Liver (tissue), 9 donors: ENCODE measurements around the gene KLF13. TPM values are rescaled to one million over a fixed set of nuclear protein-coding genes. Genes with fewer than 3 reads are reported as not detected.

ENCODE experiments used
- DNase-seq: peaks from one replicate; pipeline ENCODE4 v3.0.0-alpha.2; 2017; ENCODE audit warnings: low spot score
- H3K27ac ChIP-seq, 2 donors: one replicate each; pipeline ENCODE4 v1.7.0; 2013; ENCODE audit warnings: inconsistent platforms in 2 of 2, low read length in 2 of 2, control low read depth in 1 of 2, low read depth in 1 of 2, mild to moderate bottlenecking in 1 of 2
- H3K27me3 ChIP-seq, 4 donors: one replicate each; pipeline versions ENCODE4 v1.6.1 to v1.7.0; 2013; ENCODE audit warnings: low read length in 3 of 4, inconsistent platforms in 1 of 4, mild to moderate bottlenecking in 1 of 4, moderate library complexity in 1 of 4; ENCODE audit not compliant: control insufficient read depth in 4 of 4, insufficient read depth in 4 of 4
- H3K36me3 ChIP-seq, 4 donors: one replicate each; pipeline versions ENCODE4 v1.6.1 to v1.7.0; 2013; ENCODE audit warnings: low read length in 3 of 4, mild to moderate bottlenecking in 3 of 4, low read depth in 1 of 4, moderate library complexity in 1 of 4; ENCODE audit not compliant: control insufficient read depth in 4 of 4, insufficient read depth in 3 of 4
- H3K4me1 ChIP-seq, 4 donors: one replicate each; pipeline versions ENCODE4 v1.6.1 to v1.7.0; 2013; ENCODE audit warnings: low read length in 3 of 4, mild to moderate bottlenecking in 3 of 4, moderate library complexity in 1 of 4; ENCODE audit not compliant: control insufficient read depth in 4 of 4, insufficient read depth in 4 of 4
- H3K4me3 ChIP-seq, 3 donors: one replicate each; pipeline versions ENCODE4 v1.6.1 to v1.7.0; 2013; ENCODE audit warnings: low read length in 3 of 3, control low read depth in 1 of 3, low read depth in 1 of 3, mild to moderate bottlenecking in 1 of 3
- H3K9ac ChIP-seq, 2 donors: one replicate each; pipeline ENCODE4 v1.7.0; 2013; ENCODE audit warnings: low read length in 2 of 2, mild to moderate bottlenecking in 2 of 2, moderate library complexity in 2 of 2, control low read depth in 1 of 2, low read depth in 1 of 2
- H3K9me3 ChIP-seq, 4 donors: one replicate each; pipeline versions ENCODE4 v1.6.1 to v1.7.0; 2013; ENCODE audit warnings: low read length in 3 of 4; ENCODE audit not compliant: control insufficient read depth in 4 of 4
- ATF3 ChIP-seq: IDR thresholded peaks from 2 replicates; pipeline ENCODE4 v1.6.1; 2016; ENCODE audit warnings: antibody characterized with exemption
- CTCF ChIP-seq: fragments of 150-350 bp; IDR thresholded peaks from 2 replicates; pipeline ENCODE4 v1.5.1; 2017; ENCODE audit warnings: improper control_type of control experiment, low read depth, low read length; ENCODE audit not compliant: missing input control
- EGR1 ChIP-seq, 2 donors: IDR thresholded peaks; 2 replicates each; pipeline ENCODE4 v1.6.1; 2016 to 2018; ENCODE audit warnings: antibody characterized with exemption in 2 of 2, low read depth in 2 of 2
- FOXA1 ChIP-seq: IDR thresholded peaks from 2 replicates; pipeline ENCODE4 v1.6.1; 2016; ENCODE audit warnings: antibody characterized with exemption
- FOXA2 ChIP-seq: IDR thresholded peaks from 2 replicates; pipeline ENCODE4 v1.6.1; 2016; ENCODE audit warnings: antibody characterized with exemption
- GABPA ChIP-seq, 2 donors: IDR thresholded peaks in 1 of 2; conservative IDR thresholded peaks in 1 of 2; 2 replicates each; pipeline ENCODE4 v1.6.1; 2016; ENCODE audit warnings: antibody characterized with exemption in 2 of 2, mild to moderate bottlenecking in 1 of 2, moderate library complexity in 1 of 2
- HNF4A ChIP-seq, 2 donors: conservative IDR thresholded peaks; 2 replicates each; pipeline ENCODE4 v1.6.1; 2016; ENCODE audit warnings: antibody characterized with exemption in 2 of 2, mild to moderate bottlenecking in 2 of 2
- HNF4G ChIP-seq: IDR thresholded peaks from 2 replicates; pipeline ENCODE4 v1.6.1; 2016; ENCODE audit warnings: antibody characterized with exemption
- JUND ChIP-seq, 2 donors: IDR thresholded peaks; 2 replicates each; pipeline ENCODE4 v1.6.1; 2016; ENCODE audit warnings: antibody characterized with exemption in 2 of 2
- NR2F2 ChIP-seq: IDR thresholded peaks from 2 replicates; pipeline ENCODE4 v1.6.1; 2016; ENCODE audit warnings: antibody characterized with exemption
- RAD21 ChIP-seq, 2 donors: IDR thresholded peaks; 2 replicates each; pipeline ENCODE4 v1.6.1; 2016; ENCODE audit warnings: antibody characterized with exemption in 2 of 2, mild to moderate bottlenecking in 2 of 2
- RXRA ChIP-seq, 2 donors: IDR thresholded peaks; 2 replicates each; pipeline ENCODE4 v1.6.1; 2017 to 2018; ENCODE audit warnings: antibody characterized with exemption in 2 of 2, mild to moderate bottlenecking in 1 of 2
- SP1 ChIP-seq: IDR thresholded peaks from 2 replicates; pipeline ENCODE4 v1.6.1; 2018; ENCODE audit warnings: antibody characterized with exemption, mild to moderate bottlenecking
- TAF1 ChIP-seq: conservative IDR thresholded peaks from 2 replicates; pipeline ENCODE4 v1.6.1; 2016; ENCODE audit warnings: antibody characterized with exemption, mild to moderate bottlenecking
- YY1 ChIP-seq: IDR thresholded peaks from 2 replicates; pipeline ENCODE4 v1.6.1; 2016; ENCODE audit warnings: antibody characterized with exemption, mild to moderate bottlenecking
- WGBS: extraction: QIAGEN DNeasy Blood & Tissue Kit; methylation state at CpG from one replicate; pipeline ENCODE4 v1.1.7; 2013; 5-methylcytosine and 5-hydroxymethylcytosine counted together
- polyA plus RNA-seq, 2 donors: library from polyadenylated mRNA; stranded (reverse) in 1 of 2; unstranded in 1 of 2; fragments of 200-250 nt in 1 of 2; fragments of >200 nt in 1 of 2; fragmentation: Nextera tagmentation in 1 of 2; extraction: Ambion mirVana in 1 of 2; gene quantifications; one replicate each; pipeline versions ENCODE4 v1.2.1 to v1.2.3, GENCODE V29; 2013 to 2015
- total RNA-seq, 2 donors: library from RNA; depleted of rRNA; stranded (reverse); fragments of >200 nt; gene quantifications; one replicate each; pipeline ENCODE4 v1.2.3, GENCODE V29; 2014
- TF ChIP-seq, protein P1 (sequence below): IDR thresholded peaks from 2 replicates; pipeline ENCODE4 v1.6.1; 2016; ENCODE audit warnings: antibody characterized with exemption, mild to moderate bottlenecking
- TF ChIP-seq, protein P2 (sequence below): IDR thresholded peaks from 2 replicates; pipeline ENCODE4 v1.6.1; 2016; ENCODE audit warnings: antibody characterized with exemption
- TF ChIP-seq, protein P3 (sequence below): IDR thresholded peaks from 2 replicates; pipeline ENCODE4 v1.6.1; 2016; ENCODE audit warnings: antibody characterized with exemption
- donor health status: healthy.
- donor health status: healthy.
- donor health status: healthy.
- donor health status: healthy.
- donor health status: healthy.

The KLF13 gene
- total and polyA plus RNA-seq, 4 donors = 17.4 to 77.1 (median 57.5) TPM

DNA sequence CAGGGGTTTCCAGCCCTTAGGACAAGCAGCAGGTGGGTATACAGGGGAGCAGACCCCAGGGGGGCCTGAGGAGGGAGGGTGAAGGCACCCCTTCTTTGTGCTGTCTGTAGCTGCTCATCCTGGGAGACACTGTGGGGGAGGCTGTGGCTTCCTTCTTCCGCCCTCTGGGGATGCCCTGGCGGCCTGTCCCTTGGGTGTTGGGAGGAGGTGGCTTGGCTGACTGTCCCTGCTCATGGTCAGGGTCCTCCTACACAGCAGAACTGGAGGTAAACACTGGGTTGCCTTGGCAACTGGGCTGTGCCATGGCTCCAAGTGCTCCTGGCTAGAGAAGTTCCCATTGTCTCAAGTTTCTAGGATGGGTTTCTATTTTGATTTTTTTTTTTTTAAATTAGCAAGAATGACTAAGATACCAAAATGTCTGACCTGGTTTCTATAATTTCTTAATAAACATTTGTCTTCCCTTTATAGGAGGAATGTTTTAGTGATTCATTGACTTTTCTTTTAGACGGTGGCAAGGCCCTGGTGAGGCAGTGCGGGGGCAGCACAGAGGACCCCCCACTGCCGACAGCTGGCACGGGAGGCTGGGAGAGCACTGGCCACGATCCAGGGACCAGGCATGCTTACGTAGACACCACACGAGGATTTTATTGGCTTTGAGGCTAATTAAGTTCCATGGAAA lies 12.4 kb downstream of the KLF13 start:
- peaks cover 33 to 83% (median 73%) of the 10 kb centered on the region in 4 donors for H3K4me1 ChIP-seq
- no peaks in the 10 kb centered on the region for H3K9me3 ChIP-seq
- H3K4me3 ChIP-seq = no peak overlapping the region
- no peak for DNase-seq
- TF ChIP-seq SP1 (peak; percentile 25), HNF4G (no peak), ATF3 (no peak), GABPA (IDR thresholded peaks at IDR 0.05 in 1 of 2, conservative IDR thresholded peaks at IDR 0.05 in 1 of 2) (no peak), TAF1 (no peak), FOXA1 (no peak), JUND (IDR thresholded peaks at IDR 0.05) (no peak), EGR1 (IDR thresholded peaks at IDR 0.05; ENCODE audit: low read depth in 2 of 2) (peak in 1 of 2 donors; percentile 35), CTCF (no peak), RXRA (IDR thresholded peaks at IDR 0.05) (peak; percentile 30 to 69), HNF4A (conservative IDR thresholded peaks at IDR 0.05) (peak in 1 of 2 donors; percentile 56), RAD21 (IDR thresholded peaks at IDR 0.05) (peak in 1 of 2 donors; percentile 35), FOXA2 (no peak), NR2F2 (peak; percentile 23), YY1 (no peak)
- TF ChIP-seq, protein P1, sequence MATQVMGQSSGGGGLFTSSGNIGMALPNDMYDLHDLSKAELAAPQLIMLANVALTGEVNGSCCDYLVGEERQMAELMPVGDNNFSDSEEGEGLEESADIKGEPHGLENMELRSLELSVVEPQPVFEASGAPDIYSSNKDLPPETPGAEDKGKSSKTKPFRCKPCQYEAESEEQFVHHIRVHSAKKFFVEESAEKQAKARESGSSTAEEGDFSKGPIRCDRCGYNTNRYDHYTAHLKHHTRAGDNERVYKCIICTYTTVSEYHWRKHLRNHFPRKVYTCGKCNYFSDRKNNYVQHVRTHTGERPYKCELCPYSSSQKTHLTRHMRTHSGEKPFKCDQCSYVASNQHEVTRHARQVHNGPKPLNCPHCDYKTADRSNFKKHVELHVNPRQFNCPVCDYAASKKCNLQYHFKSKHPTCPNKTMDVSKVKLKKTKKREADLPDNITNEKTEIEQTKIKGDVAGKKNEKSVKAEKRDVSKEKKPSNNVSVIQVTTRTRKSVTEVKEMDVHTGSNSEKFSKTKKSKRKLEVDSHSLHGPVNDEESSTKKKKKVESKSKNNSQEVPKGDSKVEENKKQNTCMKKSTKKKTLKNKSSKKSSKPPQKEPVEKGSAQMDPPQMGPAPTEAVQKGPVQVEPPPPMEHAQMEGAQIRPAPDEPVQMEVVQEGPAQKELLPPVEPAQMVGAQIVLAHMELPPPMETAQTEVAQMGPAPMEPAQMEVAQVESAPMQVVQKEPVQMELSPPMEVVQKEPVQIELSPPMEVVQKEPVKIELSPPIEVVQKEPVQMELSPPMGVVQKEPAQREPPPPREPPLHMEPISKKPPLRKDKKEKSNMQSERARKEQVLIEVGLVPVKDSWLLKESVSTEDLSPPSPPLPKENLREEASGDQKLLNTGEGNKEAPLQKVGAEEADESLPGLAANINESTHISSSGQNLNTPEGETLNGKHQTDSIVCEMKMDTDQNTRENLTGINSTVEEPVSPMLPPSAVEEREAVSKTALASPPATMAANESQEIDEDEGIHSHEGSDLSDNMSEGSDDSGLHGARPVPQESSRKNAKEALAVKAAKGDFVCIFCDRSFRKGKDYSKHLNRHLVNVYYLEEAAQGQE = no peak
- TF ChIP-seq, protein P2, sequence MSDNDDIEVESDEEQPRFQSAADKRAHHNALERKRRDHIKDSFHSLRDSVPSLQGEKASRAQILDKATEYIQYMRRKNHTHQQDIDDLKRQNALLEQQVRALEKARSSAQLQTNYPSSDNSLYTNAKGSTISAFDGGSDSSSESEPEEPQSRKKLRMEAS = no peak
- TF ChIP-seq, protein P3, sequence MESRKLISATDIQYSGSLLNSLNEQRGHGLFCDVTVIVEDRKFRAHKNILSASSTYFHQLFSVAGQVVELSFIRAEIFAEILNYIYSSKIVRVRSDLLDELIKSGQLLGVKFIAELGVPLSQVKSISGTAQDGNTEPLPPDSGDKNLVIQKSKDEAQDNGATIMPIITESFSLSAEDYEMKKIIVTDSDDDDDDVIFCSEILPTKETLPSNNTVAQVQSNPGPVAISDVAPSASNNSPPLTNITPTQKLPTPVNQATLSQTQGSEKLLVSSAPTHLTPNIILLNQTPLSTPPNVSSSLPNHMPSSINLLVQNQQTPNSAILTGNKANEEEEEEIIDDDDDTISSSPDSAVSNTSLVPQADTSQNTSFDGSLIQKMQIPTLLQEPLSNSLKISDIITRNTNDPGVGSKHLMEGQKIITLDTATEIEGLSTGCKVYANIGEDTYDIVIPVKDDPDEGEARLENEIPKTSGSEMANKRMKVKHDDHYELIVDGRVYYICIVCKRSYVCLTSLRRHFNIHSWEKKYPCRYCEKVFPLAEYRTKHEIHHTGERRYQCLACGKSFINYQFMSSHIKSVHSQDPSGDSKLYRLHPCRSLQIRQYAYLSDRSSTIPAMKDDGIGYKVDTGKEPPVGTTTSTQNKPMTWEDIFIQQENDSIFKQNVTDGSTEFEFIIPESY = no peak
- WGBS = 49% methylated on average over 9 of the region's 9 CpGs
- H3K27me3 ChIP-seq = no peaks in the 10 kb centered on the region
- peak overlapping the region; percentile 36 to 64 for H3K27ac ChIP-seq
- H3K9ac ChIP-seq = peak overlapping the region in 1 of 2 donors; percentile 27
- H3K36me3 ChIP-seq = no peaks in the 10 kb centered on the region
